WERI-Rb-1 (cell line): Measurements from ENCODE around the gene CAMTA1.

Source experiments
- DNase-seq: peaks from one replicate; pipeline ENCODE4 v3.0.0-alpha.2; 2020
- H3K27ac ChIP-seq: fragments of 250-450 bp; sonication (Bioruptor Pico); 2 replicates; pipeline ENCODE4 v1.5.1; 2020; ENCODE audit warnings: mild to moderate bottlenecking, moderate library complexity
- H3K27me3 ChIP-seq: fragments of 250-450 bp; sonication (Bioruptor Pico); 2 replicates; pipeline ENCODE4 v1.5.1; 2021; ENCODE audit warnings: mild to moderate bottlenecking, low read depth, moderate library complexity; ENCODE audit not compliant: insufficient read depth, severe bottlenecking
- H3K36me3 ChIP-seq: fragments of 250-450 bp; sonication (Bioruptor Pico); 2 replicates; pipeline ENCODE4 v1.5.1; 2020; ENCODE audit warnings: mild to moderate bottlenecking, moderate library complexity
- H3K4me3 ChIP-seq: 2 replicates; pipeline ENCODE4 v1.5.1; 2011; ENCODE audit warnings: low read depth, mild to moderate bottlenecking, control low read depth, low read length
- H3K9me3 ChIP-seq: fragments of 250-450 bp; sonication (Bioruptor Pico); 2 replicates; pipeline ENCODE4 v1.5.1; 2021; ENCODE audit warnings: mild to moderate bottlenecking, moderate library complexity; ENCODE audit not compliant: severe bottlenecking
- TF ChIP-seq, protein P1 (sequence below): IDR thresholded peaks from 2 replicates; pipeline ENCODE4 v1.5.1; 2011; ENCODE audit warnings: low read depth, mild to moderate bottlenecking, control low read depth, inconsistent platforms, low read length

CAMTA1 gene

DNA sequence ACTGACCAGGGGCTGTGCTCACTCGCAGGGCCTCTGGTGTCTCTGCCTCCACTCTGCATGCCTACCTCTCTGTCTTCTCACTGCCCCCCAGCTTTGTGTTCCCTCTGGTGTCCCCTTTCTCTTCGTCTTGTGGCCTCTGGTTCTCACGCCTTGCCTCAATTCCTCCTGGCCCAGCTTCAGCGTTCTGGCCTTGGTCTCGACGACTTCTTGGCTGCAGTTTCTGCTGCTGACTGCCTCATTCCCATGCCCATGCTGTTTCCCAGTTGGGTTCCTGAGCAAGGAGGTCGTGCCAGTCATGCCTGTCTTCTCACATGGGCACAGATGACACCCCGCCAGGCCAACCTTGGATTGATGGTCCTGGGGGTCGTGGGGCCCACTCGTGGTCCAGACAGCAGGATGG, 562.8 kb downstream of the CAMTA1 start:
- DNase-seq = no peak
- H3K27me3 ChIP-seq = no peaks in the 10 kb centered on the region
- TF ChIP-seq, protein P1, sequence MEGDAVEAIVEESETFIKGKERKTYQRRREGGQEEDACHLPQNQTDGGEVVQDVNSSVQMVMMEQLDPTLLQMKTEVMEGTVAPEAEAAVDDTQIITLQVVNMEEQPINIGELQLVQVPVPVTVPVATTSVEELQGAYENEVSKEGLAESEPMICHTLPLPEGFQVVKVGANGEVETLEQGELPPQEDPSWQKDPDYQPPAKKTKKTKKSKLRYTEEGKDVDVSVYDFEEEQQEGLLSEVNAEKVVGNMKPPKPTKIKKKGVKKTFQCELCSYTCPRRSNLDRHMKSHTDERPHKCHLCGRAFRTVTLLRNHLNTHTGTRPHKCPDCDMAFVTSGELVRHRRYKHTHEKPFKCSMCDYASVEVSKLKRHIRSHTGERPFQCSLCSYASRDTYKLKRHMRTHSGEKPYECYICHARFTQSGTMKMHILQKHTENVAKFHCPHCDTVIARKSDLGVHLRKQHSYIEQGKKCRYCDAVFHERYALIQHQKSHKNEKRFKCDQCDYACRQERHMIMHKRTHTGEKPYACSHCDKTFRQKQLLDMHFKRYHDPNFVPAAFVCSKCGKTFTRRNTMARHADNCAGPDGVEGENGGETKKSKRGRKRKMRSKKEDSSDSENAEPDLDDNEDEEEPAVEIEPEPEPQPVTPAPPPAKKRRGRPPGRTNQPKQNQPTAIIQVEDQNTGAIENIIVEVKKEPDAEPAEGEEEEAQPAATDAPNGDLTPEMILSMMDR = no peak
- H3K4me3 ChIP-seq = no peak overlapping the region
- no peaks in the 10 kb centered on the region for H3K36me3 ChIP-seq
- no peaks in the 10 kb centered on the region for H3K9me3 ChIP-seq
- H3K27ac ChIP-seq = no peak overlapping the region

DNA sequence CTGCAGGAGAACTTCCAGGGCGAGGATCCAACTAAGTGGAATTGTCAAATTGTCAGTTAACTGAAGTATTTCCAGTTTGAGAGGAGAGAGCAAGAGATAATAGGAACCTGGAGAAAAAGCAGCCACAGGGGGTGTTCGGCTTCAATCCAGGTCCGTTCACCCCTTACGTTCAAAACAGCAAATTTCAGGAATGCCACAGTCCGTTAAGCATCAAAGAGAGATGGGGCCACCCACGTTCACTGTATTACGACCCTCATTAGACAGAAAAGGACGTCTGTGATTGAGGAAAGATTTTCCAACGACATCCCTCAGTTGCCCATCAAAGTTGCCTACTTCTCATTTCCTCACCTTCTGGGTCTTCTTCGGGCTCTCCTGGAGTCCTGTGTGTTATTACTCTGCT, 563.3 kb downstream of the CAMTA1 start:
- DNase-seq = no peak
- TF ChIP-seq, protein P1 = no peak
- Histone ChIP-seq H3K27me3 (no peaks in the 10 kb centered on the region), H3K4me3 (no peak overlapping the region), H3K36me3 (no peaks in the 10 kb centered on the region), H3K9me3 (no peaks in the 10 kb centered on the region), H3K27ac (no peak overlapping the region)

GRCh38 chr1:7350804-7351203, 565.5 kb downstream of the CAMTA1 start:
- no peaks in the 10 kb centered on the region for H3K27me3 ChIP-seq
- H3K4me3 ChIP-seq = no peak overlapping the region
- DNase-seq = no peak
- no peaks in the 10 kb centered on the region for H3K9me3 ChIP-seq
- H3K27ac ChIP-seq = no peak overlapping the region
- TF ChIP-seq, protein P1 = no peak
- H3K36me3 ChIP-seq = no peaks in the 10 kb centered on the region

DNA sequence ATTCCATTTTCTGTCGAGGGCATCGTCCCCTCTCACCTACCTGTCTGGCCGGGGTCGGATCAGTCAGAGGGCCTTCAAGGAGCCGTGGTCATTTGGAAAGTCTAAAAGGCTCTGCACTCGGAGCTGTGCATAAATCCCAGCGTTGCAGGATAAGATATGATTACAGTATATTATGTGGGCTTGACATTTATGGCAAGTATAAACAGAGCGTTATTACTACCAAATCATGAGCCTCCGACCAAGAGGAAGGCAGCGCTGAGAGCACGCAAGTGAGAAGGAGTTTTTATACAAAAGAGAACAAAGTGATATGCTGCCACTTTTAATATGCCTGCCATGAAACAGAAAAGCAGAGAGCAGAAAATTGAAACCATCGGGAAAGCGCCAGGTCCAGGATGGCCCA, 566.4 kb downstream of the CAMTA1 start:
- Histone ChIP-seq H3K27me3 (no peaks in the 10 kb centered on the region), H3K4me3 (no peak overlapping the region), H3K9me3 (no peaks in the 10 kb centered on the region), H3K27ac (no peak overlapping the region), H3K36me3 (no peaks in the 10 kb centered on the region)
- TF ChIP-seq, protein P1 = no peak
- no peak for DNase-seq

DNA sequence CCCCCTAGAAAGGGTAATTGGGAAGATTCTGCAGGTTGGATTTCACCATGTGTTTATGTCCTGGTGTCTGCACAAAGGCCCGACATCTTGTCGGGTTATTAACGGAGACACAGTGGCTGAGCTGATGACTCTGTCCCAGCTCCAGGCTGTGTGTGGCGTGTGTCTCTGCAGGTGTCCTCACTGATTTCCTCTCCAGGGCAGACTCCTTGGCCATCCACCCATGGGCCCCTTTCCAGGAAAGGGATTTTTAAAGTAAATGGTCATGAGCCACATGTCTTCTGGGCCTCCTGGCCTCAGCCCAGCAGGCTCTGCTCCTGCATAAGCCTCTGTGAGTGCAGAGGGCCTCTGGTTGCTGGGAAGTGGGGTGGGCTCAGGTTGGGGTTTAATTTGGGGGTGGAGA, 567.1 kb downstream of the CAMTA1 start:
- H3K36me3 ChIP-seq = no peaks in the 10 kb centered on the region
- DNase-seq = no peak
- no peak overlapping the region for H3K4me3 ChIP-seq
- TF ChIP-seq, protein P1 = no peak
- no peaks in the 10 kb centered on the region for H3K9me3 ChIP-seq
- no peaks in the 10 kb centered on the region for H3K27me3 ChIP-seq
- no peak overlapping the region for H3K27ac ChIP-seq

DNA sequence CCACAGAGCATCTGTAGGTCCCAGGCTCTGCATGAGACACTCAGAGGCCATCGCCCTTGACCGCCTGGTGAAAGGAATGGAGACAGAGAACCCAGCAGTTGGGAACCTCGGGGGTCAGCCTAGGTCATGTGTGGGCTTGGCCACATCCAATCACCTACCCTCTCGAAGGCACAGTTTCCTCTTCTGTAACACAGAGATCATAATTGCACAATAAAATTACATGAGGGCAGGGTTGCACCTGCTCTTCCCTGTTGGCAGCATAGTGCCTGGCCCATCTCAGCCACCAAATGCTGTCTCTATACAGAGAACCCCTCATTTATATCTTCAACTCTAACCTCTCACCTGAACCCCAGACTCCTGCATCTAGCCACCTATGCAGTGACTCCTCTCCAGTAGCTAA, 567.7 kb downstream of the CAMTA1 start:
- H3K36me3 ChIP-seq = no peaks in the 10 kb centered on the region
- H3K4me3 ChIP-seq = no peak overlapping the region
- no peaks in the 10 kb centered on the region for H3K9me3 ChIP-seq
- TF ChIP-seq, protein P1 = no peak
- no peaks in the 10 kb centered on the region for H3K27me3 ChIP-seq
- H3K27ac ChIP-seq = no peak overlapping the region
- DNase-seq = no peak
